H1 (cell line): ENCODE results near the gene C9. TPM values are rescaled to one million over a fixed set of nuclear protein-coding genes. Genes with fewer than 3 reads are reported as not detected.

Experiments
- BACH1 ChIP-seq: IDR thresholded peaks from 2 replicates; pipeline ENCODE4 v1.6.1; 2012; ENCODE audit warnings: low read length, improper control_type of control experiment
- CBX5 ChIP-seq: fragments of 300-800, 300-1000 bp; sonication (generic); IDR thresholded peaks from 2 replicates; pipeline ENCODE4 v1.7.1; 2016; ENCODE audit warnings: antibody characterized with exemption, low read length, low read depth
- CEBPB ChIP-seq: IDR thresholded peaks from 2 replicates; pipeline ENCODE4 v1.6.1; 2012; ENCODE audit warnings: low read depth, low read length
- CHD2 ChIP-seq: IDR thresholded peaks from 2 replicates; pipeline ENCODE4 v1.6.1; 2012; ENCODE audit warnings: low read length, improper control_type of control experiment
- CHD7 ChIP-seq: fragments of 300-600 bp; sonication (generic); IDR thresholded peaks from 2 replicates; pipeline ENCODE4 v1.7.1; 2012; ENCODE audit warnings: low read length, moderate library complexity, mild to moderate bottlenecking, inconsistent platforms; ENCODE audit not compliant: insufficient replicate concordance
- EP300 ChIP-seq, 2 experiments: IDR thresholded peaks; 1 replicate in 1 of 2; 2 replicates in 1 of 2; pipeline ENCODE4 v1.6.1; 2011 to 2012; ENCODE audit warnings: low read depth in 2 of 2, low read length in 2 of 2, mild to moderate bottlenecking in 2 of 2, borderline replicate concordance in 1 of 2, inconsistent platforms in 1 of 2, moderate library complexity in 1 of 2
- EZH2 ChIP-seq: fragments of 200-600 bp; sonication (generic); IDR thresholded peaks from 2 replicates; pipeline ENCODE4 v1.7.1; 2012; ENCODE audit warnings: low read depth, mild to moderate bottlenecking, moderate library complexity, low read length, inconsistent platforms; ENCODE audit not compliant: severe bottlenecking
- KDM1A ChIP-seq: fragments of 200-600, 300-600 bp; sonication (generic); IDR thresholded peaks from 2 replicates; pipeline ENCODE4 v1.7.1; 2016; ENCODE audit warnings: mild to moderate bottlenecking, low read length, borderline replicate concordance
- NANOG ChIP-seq: IDR thresholded peaks from 2 replicates; pipeline ENCODE4 v1.6.1; 2011; ENCODE audit warnings: low read length, low read depth, mild to moderate bottlenecking, inconsistent platforms; ENCODE audit not compliant: insufficient read depth, poor library complexity, severe bottlenecking
- POLR2AphosphoS5 ChIP-seq: IDR thresholded peaks from 2 replicates; pipeline ENCODE4 v1.6.1; 2011; ENCODE audit warnings: low read depth, low read length
- SIN3A ChIP-seq, 2 experiments: IDR thresholded peaks in 1 of 2; conservative IDR thresholded peaks in 1 of 2; 2 replicates each; pipeline ENCODE4 v1.6.1; 2011 to 2012; ENCODE audit warnings: low read length in 2 of 2, improper control_type of control experiment in 1 of 2, low read depth in 1 of 2, mild to moderate bottlenecking in 1 of 2
- TBP ChIP-seq: IDR thresholded peaks from 2 replicates; pipeline ENCODE4 v1.6.1; 2011; ENCODE audit warnings: low read depth, low read length, improper control_type of control experiment
- polyA plus RNA-seq, 7 experiments: library from polyadenylated mRNA; depleted of rRNA in 3 of 7; stranded (reverse) in 5 of 7; unstranded in 2 of 7; fragments of >200 nt in 5 of 7; fragments of 200-250 nt in 2 of 7; gene quantifications; 1 replicate in 5 of 7; 2 replicates in 1 of 7; 4 replicates in 1 of 7; pipeline versions ENCODE4 v1.2.1 to v1.2.3, GENCODE V29; 2011 to 2013; ENCODE audit warnings: missing spikeins in 2 of 7, mixed read lengths in 2 of 7
- total RNA-seq: library from RNA; stranded (reverse); fragmentation: NEBNext Ultra II Directional; extraction: Animal tissue kit (Norgen Biotek cat#: 25700); gene quantifications from 2 replicates; pipeline ENCODE4 v1.2.1, GENCODE V29; 2021

The C9 gene
- total and polyA plus RNA-seq, 2 of the 8 experiments (the other 6 are each of a cell fraction or from before 2014, with no cell fraction given), result not detected

- TF ChIP-seq CHD7, result no peak
- no peak for TF ChIP-seq TBP
- no peak for TF ChIP-seq CHD2
- no peak for TF ChIP-seq CBX5
- no peak for TF ChIP-seq SIN3A (conservative IDR thresholded peaks at IDR 0.05 in 1 of 2, IDR thresholded peaks at IDR 0.05 in 1 of 2; ENCODE audit: low read depth in 1 of 2, low read length in 2 of 2)
- TF ChIP-seq CEBPB, result no peak
- no peak for TF ChIP-seq NANOG
- no peak for TF ChIP-seq POLR2AphosphoS5
- TF ChIP-seq KDM1A, result no peak
- TF ChIP-seq EP300 (IDR thresholded peaks at IDR 0.05; ENCODE audit: borderline replicate concordance in 1 of 2, low read depth in 2 of 2, low read length in 2 of 2), result no peak
- TF ChIP-seq EZH2, result no peak
- TF ChIP-seq BACH1, result no peak
Measured at GRCh38 chr5:39264528-39264927, 99.8 kb downstream of the C9 start (continued).
